Fibroblast of lung (primary cell): Measurements from ENCODE around the gene SDR39U1. TPM values are rescaled to one million over a fixed set of nuclear protein-coding genes. Genes with fewer than 3 reads are reported as not detected.

Experiments
- DNase-seq, 2 donors: peaks; one replicate each; pipeline versions ENCODE4 v3.0.0 to v3.0.0-alpha.2; 2010; ENCODE audit warnings: low read depth in 2 of 2
- H2AFZ ChIP-seq: 2 replicates; pipeline ENCODE4 v1.5.1; 2012; ENCODE audit warnings: low read length, control low read depth, inconsistent platforms
- H3K27ac ChIP-seq: 2 replicates; pipeline ENCODE4 v1.5.1; 2011; ENCODE audit warnings: low read length, control low read depth; ENCODE audit not compliant: insufficient read depth
- H3K27me3 ChIP-seq: 2 replicates; pipeline ENCODE4 v1.5.1; 2011; ENCODE audit warnings: mild to moderate bottlenecking, low read length; ENCODE audit not compliant: control insufficient read depth, insufficient read depth
- H3K36me3 ChIP-seq: 2 replicates; pipeline ENCODE4 v1.5.1; 2011; ENCODE audit warnings: low read length; ENCODE audit not compliant: control insufficient read depth, insufficient read depth
- H3K4me1 ChIP-seq: 2 replicates; pipeline ENCODE4 v1.5.1; 2011; ENCODE audit warnings: low read length; ENCODE audit not compliant: control insufficient read depth, insufficient read depth; ENCODE audit errors: extremely low read depth
- H3K4me2 ChIP-seq: 2 replicates; pipeline ENCODE4 v1.5.1; 2011; ENCODE audit warnings: low read length, control low read depth; ENCODE audit not compliant: insufficient read depth; ENCODE audit errors: extremely low read depth
- H3K4me3 ChIP-seq, 4 experiments: fragments of 200-600 bp in 1 of 4; sonication (generic) in 1 of 4; replicated peaks in 1 of 4; 2 replicates each; pipeline ENCODE4 v1.5.1; 2011 to 2016; ENCODE audit warnings: low read length in 4 of 4, low read depth in 3 of 4, mild to moderate bottlenecking in 3 of 4, control low read depth in 2 of 4, inconsistent platforms in 1 of 4, mixed read lengths in 1 of 4; ENCODE audit not compliant: insufficient read depth in 1 of 4; ENCODE audit errors: control extremely low read depth in 1 of 4
- H3K79me2 ChIP-seq: 2 replicates; pipeline ENCODE4 v1.5.1; 2012; ENCODE audit warnings: mild to moderate bottlenecking, low read length, inconsistent platforms; ENCODE audit not compliant: control insufficient read depth, insufficient read depth
- H3K9ac ChIP-seq: 2 replicates; pipeline ENCODE4 v1.5.1; 2011; ENCODE audit warnings: mild to moderate bottlenecking, low read length, control low read depth; ENCODE audit not compliant: insufficient read depth
- H3K9me3 ChIP-seq: 2 replicates; pipeline ENCODE4 v1.5.1; 2012; ENCODE audit warnings: low read depth, low read length; ENCODE audit not compliant: control insufficient read depth, insufficient read depth
- H4K20me1 ChIP-seq: 2 replicates; pipeline ENCODE4 v1.5.1; 2011; ENCODE audit warnings: low read length; ENCODE audit not compliant: control insufficient read depth, insufficient read depth; ENCODE audit errors: extremely low read depth
- CTCF ChIP-seq, 2 donors: IDR thresholded peaks in 1 of 2; conservative IDR thresholded peaks in 1 of 2; 1 replicate in 1 of 2; 2 replicates in 1 of 2; pipeline ENCODE4 v1.5.1; 2011 to 2012; ENCODE audit warnings: low read length in 2 of 2, control low read depth in 1 of 2, inconsistent platforms in 1 of 2, low read depth in 1 of 2, mild to moderate bottlenecking in 1 of 2
- EZH2 ChIP-seq: IDR thresholded peaks from 2 replicates; pipeline ENCODE4 v1.5.1; 2012; ENCODE audit warnings: low read length, control low read depth, mild to moderate bottlenecking; ENCODE audit errors: missing control alignments
- polyA plus RNA-seq, 2 donors: library from polyadenylated mRNA; depleted of rRNA in 1 of 2; stranded (reverse) in 1 of 2; unstranded in 1 of 2; fragments of >200 nt; gene quantifications; 2 replicates each; pipeline ENCODE4 v1.2.1, GENCODE V29; 2011 to 2012; ENCODE audit warnings: missing spikeins in 1 of 2
- total RNA-seq: library from RNA; depleted of rRNA; stranded (reverse); fragments of >200 nt; gene quantifications from 2 replicates; pipeline ENCODE4 v1.2.1, GENCODE V29; 2014

SDR39U1 gene
- total and polyA plus RNA-seq, 2 donors (not counting 1 experiment from before 2014, with no cell fraction given) = 9.9 to 24.7 TPM

GRCh38 chr14:24409956-24410355 is 32.6 kb downstream of the SDR39U1 start:
- H3K9me3 ChIP-seq = no peaks in the 10 kb centered on the region
- no peak for DNase-seq
- H3K79me2 ChIP-seq = no peaks in the 10 kb centered on the region
- no peaks in the 10 kb centered on the region for H4K20me1 ChIP-seq
- no peaks in the 10 kb centered on the region for H3K36me3 ChIP-seq
- H2AFZ ChIP-seq = no peak overlapping the region
- no peaks in the 10 kb centered on the region for H3K4me1 ChIP-seq
- TF ChIP-seq CTCF (conservative IDR thresholded peaks at IDR 0.05 in 1 of 2, IDR thresholded peaks at IDR 0.05 in 1 of 2; ENCODE audit: low read depth in 1 of 2, low read length in 2 of 2) = no peak
- no peak overlapping the region for H3K27ac ChIP-seq
- no peak overlapping the region for H3K4me3 ChIP-seq
- H3K27me3 ChIP-seq = no peaks in the 10 kb centered on the region
- H3K9ac ChIP-seq = no peak overlapping the region
- H3K4me2 ChIP-seq = no peak overlapping the region

- Histone ChIP-seq H3K4me2 (no peak overlapping the region), H3K9me3 (no peaks in the 10 kb centered on the region), H3K4me1 (no peaks in the 10 kb centered on the region), H3K36me3 (no peaks in the 10 kb centered on the region), H3K27me3 (no peaks in the 10 kb centered on the region), H4K20me1 (no peaks in the 10 kb centered on the region), H3K79me2 (no peaks in the 10 kb centered on the region), H3K9ac (no peak overlapping the region), H3K27ac (no peak overlapping the region), H3K4me3 (no peak overlapping the region), H2AFZ (no peak overlapping the region)
- no peak for TF ChIP-seq EZH2
- no peak for TF ChIP-seq CTCF (conservative IDR thresholded peaks at IDR 0.05 in 1 of 2, IDR thresholded peaks at IDR 0.05 in 1 of 2; ENCODE audit: low read depth in 1 of 2, low read length in 2 of 2)
- no peak for DNase-seq
These were observed 33.4 kb downstream of the SDR39U1 start for GRCh38 chr14:24409192-24409591.

- Histone ChIP-seq H3K4me1 (no peaks in the 10 kb centered on the region), H3K79me2 (no peaks in the 10 kb centered on the region), H3K36me3 (no peaks in the 10 kb centered on the region), H4K20me1 (no peaks in the 10 kb centered on the region), H3K9me3 (no peaks in the 10 kb centered on the region), H3K9ac (no peak overlapping the region), H3K4me2 (no peak overlapping the region), H3K27me3 (no peaks in the 10 kb centered on the region), H2AFZ (no peak overlapping the region), H3K27ac (no peak overlapping the region), H3K4me3 (no peak overlapping the region)
- peak in 1 of 2 donors; percentile 43 for DNase-seq
- TF ChIP-seq CTCF (conservative IDR thresholded peaks at IDR 0.05 in 1 of 2, IDR thresholded peaks at IDR 0.05 in 1 of 2; ENCODE audit: low read depth in 1 of 2, low read length in 2 of 2) = no peak
These were observed 33.8 kb downstream of the SDR39U1 start for GRCh38 chr14:24408764-24409163.
